ENCODE results near the gene NDEL1.

The NDEL1 gene

DNA sequence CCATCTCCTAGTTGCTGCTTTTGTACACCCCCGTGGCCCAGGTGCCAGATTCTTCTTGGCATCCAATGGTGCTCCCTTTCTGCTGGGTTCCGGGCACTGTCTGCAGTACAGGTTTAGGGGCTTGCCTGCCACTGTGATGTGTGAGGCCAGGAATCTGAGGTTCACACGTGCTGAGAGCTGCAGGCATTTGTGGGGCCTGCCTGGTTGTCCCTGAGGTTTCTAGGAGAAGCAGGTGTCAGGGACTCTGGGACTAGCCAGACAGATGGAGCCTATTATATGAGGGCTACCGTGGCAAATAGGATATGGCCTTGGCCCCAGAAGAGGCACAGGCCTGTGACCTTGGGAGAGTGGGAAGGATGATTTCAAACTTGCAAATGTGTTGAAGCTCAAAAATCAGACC lies 29.3 kb downstream of the NDEL1 start:
- no peak for TF ChIP-seq TAF1 (IDR thresholded peaks at IDR 0.05; ENCODE audit: low read depth)
- no peak for TF ChIP-seq YY1 (IDR thresholded peaks at IDR 0.05; ENCODE audit: low read depth)
- no peak for TF ChIP-seq TCF12 (IDR thresholded peaks at IDR 0.05; ENCODE audit: low read depth)
- no peak for TF ChIP-seq CREB1 (IDR thresholded peaks at IDR 0.05; ENCODE audit: low read depth)
- no peak for TF ChIP-seq TEAD4 (IDR thresholded peaks at IDR 0.05)
- TF ChIP-seq, protein P1, sequence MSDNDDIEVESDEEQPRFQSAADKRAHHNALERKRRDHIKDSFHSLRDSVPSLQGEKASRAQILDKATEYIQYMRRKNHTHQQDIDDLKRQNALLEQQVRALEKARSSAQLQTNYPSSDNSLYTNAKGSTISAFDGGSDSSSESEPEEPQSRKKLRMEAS (IDR thresholded peaks at IDR 0.05): no peak
- no peak for TF ChIP-seq FOXM1 (IDR thresholded peaks at IDR 0.05; ENCODE audit: borderline replicate concordance, low read depth)
- no peak for TF ChIP-seq ZBTB7A (IDR thresholded peaks at IDR 0.05; ENCODE audit: low read depth)
- no peak for TF ChIP-seq EGR1 (IDR thresholded peaks at IDR 0.05)
- TF ChIP-seq, protein P2, sequence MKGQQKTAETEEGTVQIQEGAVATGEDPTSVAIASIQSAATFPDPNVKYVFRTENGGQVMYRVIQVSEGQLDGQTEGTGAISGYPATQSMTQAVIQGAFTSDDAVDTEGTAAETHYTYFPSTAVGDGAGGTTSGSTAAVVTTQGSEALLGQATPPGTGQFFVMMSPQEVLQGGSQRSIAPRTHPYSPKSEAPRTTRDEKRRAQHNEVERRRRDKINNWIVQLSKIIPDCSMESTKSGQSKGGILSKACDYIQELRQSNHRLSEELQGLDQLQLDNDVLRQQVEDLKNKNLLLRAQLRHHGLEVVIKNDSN (IDR thresholded peaks at IDR 0.05): no peak
- TF ChIP-seq RAD21 (IDR thresholded peaks at IDR 0.05; ENCODE audit: low read depth): no peak
- no peak for TF ChIP-seq EP300 (IDR thresholded peaks at IDR 0.05; ENCODE audit: borderline replicate concordance)
- TF ChIP-seq, protein P3, sequence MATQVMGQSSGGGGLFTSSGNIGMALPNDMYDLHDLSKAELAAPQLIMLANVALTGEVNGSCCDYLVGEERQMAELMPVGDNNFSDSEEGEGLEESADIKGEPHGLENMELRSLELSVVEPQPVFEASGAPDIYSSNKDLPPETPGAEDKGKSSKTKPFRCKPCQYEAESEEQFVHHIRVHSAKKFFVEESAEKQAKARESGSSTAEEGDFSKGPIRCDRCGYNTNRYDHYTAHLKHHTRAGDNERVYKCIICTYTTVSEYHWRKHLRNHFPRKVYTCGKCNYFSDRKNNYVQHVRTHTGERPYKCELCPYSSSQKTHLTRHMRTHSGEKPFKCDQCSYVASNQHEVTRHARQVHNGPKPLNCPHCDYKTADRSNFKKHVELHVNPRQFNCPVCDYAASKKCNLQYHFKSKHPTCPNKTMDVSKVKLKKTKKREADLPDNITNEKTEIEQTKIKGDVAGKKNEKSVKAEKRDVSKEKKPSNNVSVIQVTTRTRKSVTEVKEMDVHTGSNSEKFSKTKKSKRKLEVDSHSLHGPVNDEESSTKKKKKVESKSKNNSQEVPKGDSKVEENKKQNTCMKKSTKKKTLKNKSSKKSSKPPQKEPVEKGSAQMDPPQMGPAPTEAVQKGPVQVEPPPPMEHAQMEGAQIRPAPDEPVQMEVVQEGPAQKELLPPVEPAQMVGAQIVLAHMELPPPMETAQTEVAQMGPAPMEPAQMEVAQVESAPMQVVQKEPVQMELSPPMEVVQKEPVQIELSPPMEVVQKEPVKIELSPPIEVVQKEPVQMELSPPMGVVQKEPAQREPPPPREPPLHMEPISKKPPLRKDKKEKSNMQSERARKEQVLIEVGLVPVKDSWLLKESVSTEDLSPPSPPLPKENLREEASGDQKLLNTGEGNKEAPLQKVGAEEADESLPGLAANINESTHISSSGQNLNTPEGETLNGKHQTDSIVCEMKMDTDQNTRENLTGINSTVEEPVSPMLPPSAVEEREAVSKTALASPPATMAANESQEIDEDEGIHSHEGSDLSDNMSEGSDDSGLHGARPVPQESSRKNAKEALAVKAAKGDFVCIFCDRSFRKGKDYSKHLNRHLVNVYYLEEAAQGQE (IDR thresholded peaks at IDR 0.05; ENCODE audit: low read depth): no peak
- TF ChIP-seq NFIC (IDR thresholded peaks at IDR 0.05): no peak

DNA sequence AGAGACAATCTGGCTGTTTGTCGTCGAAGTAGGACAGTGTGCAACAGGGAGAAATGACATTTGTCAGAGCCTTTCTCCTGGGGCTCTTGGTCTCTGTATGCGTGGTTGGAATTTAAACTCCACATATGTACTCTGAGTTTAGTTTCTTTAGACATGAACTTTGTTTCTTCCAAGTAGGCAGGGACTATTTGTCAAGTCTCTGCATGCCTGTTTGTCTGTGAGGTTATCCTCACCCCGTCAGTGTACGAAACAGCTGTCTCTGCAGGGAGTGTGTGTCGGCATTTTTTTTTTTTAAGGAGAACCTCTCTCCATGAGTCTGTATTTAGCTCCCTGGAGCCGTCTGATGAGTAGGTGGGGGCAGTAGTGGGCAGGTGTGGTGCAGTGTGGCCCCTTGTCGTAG lies 29.7 kb downstream of the NDEL1 start:
- TF ChIP-seq NFIC (IDR thresholded peaks at IDR 0.05) (no peak), TCF12 (IDR thresholded peaks at IDR 0.05; ENCODE audit: low read depth) (no peak), YY1 (IDR thresholded peaks at IDR 0.05; ENCODE audit: low read depth) (no peak), TEAD4 (IDR thresholded peaks at IDR 0.05) (no peak), CEBPB (IDR thresholded peaks at IDR 0.05) (no peak), FOXM1 (IDR thresholded peaks at IDR 0.05; ENCODE audit: borderline replicate concordance, low read depth) (no peak)

DNA sequence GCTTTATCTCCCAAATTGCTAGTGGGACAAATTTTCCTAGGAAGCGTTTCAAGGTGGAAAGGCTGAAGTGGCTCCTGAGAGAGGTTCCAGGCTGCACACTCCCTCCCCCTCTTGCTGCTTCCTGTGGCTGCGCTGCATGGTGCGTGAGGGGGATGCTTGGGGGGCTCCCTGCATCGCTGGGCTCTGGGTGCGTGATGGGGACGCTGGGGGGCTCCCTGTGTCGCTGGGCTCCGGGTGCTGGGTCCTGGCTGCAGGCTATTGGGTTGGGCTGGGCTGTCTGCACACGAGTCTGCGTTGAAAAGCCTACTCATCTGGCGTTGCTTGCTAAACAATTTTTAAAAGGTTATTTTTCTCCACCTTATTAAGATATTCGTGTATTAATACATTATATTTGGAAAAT lies 30.1 kb downstream of the NDEL1 start:
- TF ChIP-seq CEBPB (IDR thresholded peaks at IDR 0.05) (no peak), RAD21 (IDR thresholded peaks at IDR 0.05; ENCODE audit: low read depth) (no peak), TEAD4 (IDR thresholded peaks at IDR 0.05) (no peak), YY1 (IDR thresholded peaks at IDR 0.05; ENCODE audit: low read depth) (no peak), ZBTB7A (IDR thresholded peaks at IDR 0.05; ENCODE audit: low read depth) (no peak), FOXM1 (IDR thresholded peaks at IDR 0.05; ENCODE audit: borderline replicate concordance, low read depth) (no peak), TCF12 (IDR thresholded peaks at IDR 0.05; ENCODE audit: low read depth) (no peak), CREB1 (IDR thresholded peaks at IDR 0.05; ENCODE audit: low read depth) (no peak), EGR1 (IDR thresholded peaks at IDR 0.05) (no peak), EP300 (IDR thresholded peaks at IDR 0.05; ENCODE audit: borderline replicate concordance) (no peak), TAF1 (IDR thresholded peaks at IDR 0.05; ENCODE audit: low read depth) (no peak), NFIC (IDR thresholded peaks at IDR 0.05) (no peak)
- TF ChIP-seq, protein P1 (IDR thresholded peaks at IDR 0.05): no peak
- TF ChIP-seq, protein P3 (IDR thresholded peaks at IDR 0.05; ENCODE audit: low read depth): no peak
- TF ChIP-seq, protein P2 (IDR thresholded peaks at IDR 0.05): no peak

DNA sequence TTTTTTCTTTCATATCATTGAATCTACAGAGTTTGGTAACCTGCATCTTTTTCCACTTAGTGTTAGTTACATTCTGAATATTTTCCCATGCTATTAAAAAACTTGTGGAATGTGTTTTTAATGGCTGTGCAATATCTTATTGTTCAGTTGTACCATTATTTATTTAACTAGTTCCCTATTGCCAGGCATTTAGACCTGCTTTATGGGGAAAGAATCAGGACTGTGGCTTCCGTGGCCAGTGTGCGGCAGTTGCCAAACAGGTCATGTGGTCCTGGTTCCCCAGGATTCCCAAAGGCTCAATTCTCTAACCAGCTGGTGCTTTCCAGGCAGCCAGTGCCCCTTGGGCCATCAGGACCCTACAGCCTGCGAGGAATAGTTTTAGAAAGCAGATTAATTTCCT lies 30.8 kb downstream of the NDEL1 start:
- TF ChIP-seq YY1 (IDR thresholded peaks at IDR 0.05; ENCODE audit: low read depth) (no peak), TAF1 (IDR thresholded peaks at IDR 0.05; ENCODE audit: low read depth) (no peak), CREB1 (IDR thresholded peaks at IDR 0.05; ENCODE audit: low read depth) (no peak), EGR1 (IDR thresholded peaks at IDR 0.05) (no peak), RAD21 (IDR thresholded peaks at IDR 0.05; ENCODE audit: low read depth) (no peak), EP300 (IDR thresholded peaks at IDR 0.05; ENCODE audit: borderline replicate concordance) (no peak), FOXM1 (IDR thresholded peaks at IDR 0.05; ENCODE audit: borderline replicate concordance, low read depth) (no peak), CEBPB (IDR thresholded peaks at IDR 0.05) (no peak), TEAD4 (IDR thresholded peaks at IDR 0.05) (no peak)
- TF ChIP-seq, protein P1 (IDR thresholded peaks at IDR 0.05): no peak
- TF ChIP-seq, protein P3 (IDR thresholded peaks at IDR 0.05; ENCODE audit: low read depth): no peak
- TF ChIP-seq, protein P2 (IDR thresholded peaks at IDR 0.05): no peak

All from Ishikawa (cell line).